Measurements from ENCODE around the gene SPANXN4.

GRCh38 chrX:142977128-142977914 is 48.4 kb upstream of the SPANXN4 start:
- TF ChIP-seq CTCF (IDR thresholded peaks at IDR 0.05; ENCODE audit: insufficient read depth, low read length) (no peak), POLR2AphosphoS5 (IDR thresholded peaks at IDR 0.05; ENCODE audit: low read depth) (no peak), GABPA (IDR thresholded peaks at IDR 0.05; ENCODE audit: low read depth) (no peak), SPI1 (IDR thresholded peaks at IDR 0.05; ENCODE audit: borderline replicate concordance, low read depth) (peak; percentile 59; the same call in 1 of the 2 replicates)
- TF ChIP-seq, protein P1, sequence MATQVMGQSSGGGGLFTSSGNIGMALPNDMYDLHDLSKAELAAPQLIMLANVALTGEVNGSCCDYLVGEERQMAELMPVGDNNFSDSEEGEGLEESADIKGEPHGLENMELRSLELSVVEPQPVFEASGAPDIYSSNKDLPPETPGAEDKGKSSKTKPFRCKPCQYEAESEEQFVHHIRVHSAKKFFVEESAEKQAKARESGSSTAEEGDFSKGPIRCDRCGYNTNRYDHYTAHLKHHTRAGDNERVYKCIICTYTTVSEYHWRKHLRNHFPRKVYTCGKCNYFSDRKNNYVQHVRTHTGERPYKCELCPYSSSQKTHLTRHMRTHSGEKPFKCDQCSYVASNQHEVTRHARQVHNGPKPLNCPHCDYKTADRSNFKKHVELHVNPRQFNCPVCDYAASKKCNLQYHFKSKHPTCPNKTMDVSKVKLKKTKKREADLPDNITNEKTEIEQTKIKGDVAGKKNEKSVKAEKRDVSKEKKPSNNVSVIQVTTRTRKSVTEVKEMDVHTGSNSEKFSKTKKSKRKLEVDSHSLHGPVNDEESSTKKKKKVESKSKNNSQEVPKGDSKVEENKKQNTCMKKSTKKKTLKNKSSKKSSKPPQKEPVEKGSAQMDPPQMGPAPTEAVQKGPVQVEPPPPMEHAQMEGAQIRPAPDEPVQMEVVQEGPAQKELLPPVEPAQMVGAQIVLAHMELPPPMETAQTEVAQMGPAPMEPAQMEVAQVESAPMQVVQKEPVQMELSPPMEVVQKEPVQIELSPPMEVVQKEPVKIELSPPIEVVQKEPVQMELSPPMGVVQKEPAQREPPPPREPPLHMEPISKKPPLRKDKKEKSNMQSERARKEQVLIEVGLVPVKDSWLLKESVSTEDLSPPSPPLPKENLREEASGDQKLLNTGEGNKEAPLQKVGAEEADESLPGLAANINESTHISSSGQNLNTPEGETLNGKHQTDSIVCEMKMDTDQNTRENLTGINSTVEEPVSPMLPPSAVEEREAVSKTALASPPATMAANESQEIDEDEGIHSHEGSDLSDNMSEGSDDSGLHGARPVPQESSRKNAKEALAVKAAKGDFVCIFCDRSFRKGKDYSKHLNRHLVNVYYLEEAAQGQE (IDR thresholded peaks at IDR 0.05; ENCODE audit: insufficient replicate concordance, low read depth): no peak

Measured in HL-60 (cell line).